T1000 (cell line): Measurements from ENCODE around the gene TMEM131L.

Source experiments
- DNase-seq: peaks from one replicate; lab custom pipeline; 2025; ENCODE audit warnings: mixed read lengths; lab: John Stamatoyannopoulos, UW

Gene TMEM131L

GRCh38 chr4:153479101-153479500 lies 12.9 kb downstream of the TMEM131L start:
- DNase-seq = no peak

- no peak for DNase-seq
Measured at GRCh38 chr4:153480704-153481103, 14.5 kb downstream of the TMEM131L start.

GRCh38 chr4:153481478-153481877 lies 15.3 kb downstream of the TMEM131L start:
- DNase-seq = no peak

GRCh38 chr4:153483432-153484418 lies 17.6 kb downstream of the TMEM131L start:
- DNase-seq = no peak

- no peak for DNase-seq
Measured at GRCh38 chr4:153485359-153485758, 19.2 kb downstream of the TMEM131L start.

GRCh38 chr4:153485860-153486259 lies 19.7 kb downstream of the TMEM131L start:
- no peak for DNase-seq

- no peak for DNase-seq
Measured at GRCh38 chr4:153486281-153487151, 20.4 kb downstream of the TMEM131L start.

GRCh38 chr4:153488006-153488891 lies 22.1 kb downstream of the TMEM131L start:
- no peak for DNase-seq

- no peak for DNase-seq
Measured at GRCh38 chr4:153489856-153490558, 23.8 kb downstream of the TMEM131L start.

- no peak for DNase-seq
Measured at GRCh38 chr4:153490985-153491483, 24.9 kb downstream of the TMEM131L start.

GRCh38 chr4:153494562-153494961 lies 28.4 kb downstream of the TMEM131L start:
- DNase-seq = no peak

GRCh38 chr4:153495480-153496193 lies 29.5 kb downstream of the TMEM131L start:
- DNase-seq = no peak

- no peak for DNase-seq
Measured at GRCh38 chr4:153497091-153497531, 31.0 kb downstream of the TMEM131L start.

GRCh38 chr4:153497988-153498967 lies 32.1 kb downstream of the TMEM131L start:
- DNase-seq = no peak

- DNase-seq = no peak
Measured at GRCh38 chr4:153499005-153499404, 32.8 kb downstream of the TMEM131L start.

- DNase-seq = no peak
Measured at GRCh38 chr4:153501578-153501977, 35.4 kb downstream of the TMEM131L start.

- DNase-seq = no peak
Measured at GRCh38 chr4:153502584-153502983, 36.4 kb downstream of the TMEM131L start.
